CD14-positive monocyte (primary cell): Measurements from ENCODE around the gene PRDM8. TPM values are rescaled to one million over a fixed set of nuclear protein-coding genes. Genes with fewer than 3 reads are reported as not detected.

Experiments used
- DNase-seq, 3 donors: peaks; one replicate each; pipeline ENCODE4 v3.0.0-alpha.2; 2011 to 2022
- H2AFZ ChIP-seq: 2 replicates; pipeline ENCODE4 v1.6.0; 2012; ENCODE audit warnings: mild to moderate bottlenecking, low read depth, low read length, inconsistent platforms; ENCODE audit not compliant: insufficient read depth, poor library complexity, severe bottlenecking
- H3K27ac ChIP-seq, 2 donors: 1 replicate in 1 of 2; 2 replicates in 1 of 2; pipeline ENCODE4 v1.5.1; 2012 to 2013; ENCODE audit warnings: low read length in 2 of 2, control low read depth in 1 of 2, inconsistent platforms in 1 of 2, low read depth in 1 of 2, mild to moderate bottlenecking in 1 of 2
- H3K27me3 ChIP-seq, 2 donors: one replicate each; pipeline versions ENCODE4 v1.6.0 to v1.6.1; 2011 to 2013; ENCODE audit warnings: low read length in 2 of 2; ENCODE audit not compliant: control insufficient read depth in 2 of 2, insufficient read depth in 2 of 2
- H3K36me3 ChIP-seq, 2 donors: replicated peaks in 1 of 2; 1 replicate in 1 of 2; 2 replicates in 1 of 2; pipeline versions ENCODE4 v1.5.1 to v1.6.1; 2012 to 2013; ENCODE audit warnings: low read length in 2 of 2, control low read depth in 1 of 2, inconsistent platforms in 1 of 2, mild to moderate bottlenecking in 1 of 2; ENCODE audit not compliant: insufficient read depth in 2 of 2, control insufficient read depth in 1 of 2
- H3K4me1 ChIP-seq, 2 donors: 1 replicate in 1 of 2; 2 replicates in 1 of 2; pipeline versions ENCODE4 v1.5.1 to v1.6.1; 2012 to 2013; ENCODE audit warnings: low read length in 2 of 2, control low read depth in 1 of 2, inconsistent platforms in 1 of 2, mild to moderate bottlenecking in 1 of 2, moderate library complexity in 1 of 2; ENCODE audit not compliant: insufficient read depth in 2 of 2, control insufficient read depth in 1 of 2
- H3K4me2 ChIP-seq: replicated peaks from 2 replicates; pipeline ENCODE3; 2012; ENCODE audit warnings: low read length, moderate library complexity, mild to moderate bottlenecking; ENCODE audit not compliant: poor library complexity, severe bottlenecking; ENCODE audit errors: extremely low read depth
- H3K4me3 ChIP-seq, 3 experiments: fragments of 200-600 bp in 1 of 3; sonication (generic) in 1 of 3; replicated peaks in 1 of 3; 1 replicate in 2 of 3; 2 replicates in 1 of 3; pipeline ENCODE4 v1.5.1; 2011 to 2013; ENCODE audit warnings: low read length in 3 of 3, mild to moderate bottlenecking in 3 of 3, control low read depth in 2 of 3, low read depth in 2 of 3, inconsistent platforms in 1 of 3, moderate library complexity in 1 of 3
- H3K79me2 ChIP-seq: 2 replicates; pipeline ENCODE4 v1.6.0; 2012; ENCODE audit warnings: mild to moderate bottlenecking, control low read depth, inconsistent platforms, low read length, moderate library complexity; ENCODE audit not compliant: insufficient read depth
- H3K9ac ChIP-seq: 2 replicates; pipeline ENCODE4 v1.6.0; 2017; ENCODE audit warnings: low read length, mild to moderate bottlenecking; ENCODE audit not compliant: insufficient read depth, poor library complexity, severe bottlenecking
- H3K9me3 ChIP-seq, 2 donors: replicated peaks in 1 of 2; 1 replicate in 1 of 2; 2 replicates in 1 of 2; pipeline versions ENCODE4 v1.5.1 to v1.6.1; 2012 to 2013; ENCODE audit warnings: low read length in 2 of 2, control low read depth in 1 of 2; ENCODE audit not compliant: control insufficient read depth in 1 of 2, insufficient read depth in 1 of 2
- H4K20me1 ChIP-seq: 2 replicates; pipeline ENCODE4 v1.6.0; 2012; ENCODE audit warnings: mild to moderate bottlenecking, low read length, control low read depth, moderate library complexity; ENCODE audit not compliant: insufficient read depth
- H3K27ac Mint-ChIP-seq, 7 donors: one replicate each; pipeline ENCODE4 v1.8.0; 2020; ENCODE audit warnings: mild to moderate bottlenecking in 7 of 7, mixed read lengths in 7 of 7, moderate library complexity in 6 of 7, inconsistent platforms in 2 of 7
- H3K27me3 Mint-ChIP-seq, 3 donors: one replicate each; pipeline ENCODE4 v1.8.0; 2021 to 2022; ENCODE audit warnings: low read depth in 3 of 3, mild to moderate bottlenecking in 3 of 3, mixed read lengths in 3 of 3, moderate library complexity in 3 of 3, inconsistent platforms in 1 of 3
- H3K36me3 Mint-ChIP-seq, 2 donors: one replicate each; pipeline ENCODE4 v1.8.0; 2020; ENCODE audit warnings: mixed read lengths in 2 of 2, inconsistent platforms in 1 of 2, mild to moderate bottlenecking in 1 of 2
- H3K4me1 Mint-ChIP-seq: one replicate; pipeline ENCODE4 v1.8.0; 2020; ENCODE audit warnings: mild to moderate bottlenecking, mixed read lengths
- H3K4me3 Mint-ChIP-seq, 2 donors: one replicate each; pipeline ENCODE4 v1.8.0; 2020; ENCODE audit warnings: mild to moderate bottlenecking in 2 of 2, mixed read lengths in 2 of 2, moderate library complexity in 1 of 2
- H3K9me3 Mint-ChIP-seq, 7 donors: one replicate each; pipeline ENCODE4 v1.8.0; 2020 to 2022; ENCODE audit warnings: mixed read lengths in 7 of 7, mild to moderate bottlenecking in 6 of 7, moderate library complexity in 6 of 7, inconsistent platforms in 2 of 7
- WGBS: methylation state at CpG from one replicate; pipeline ENCODE4 v1.1.5; 2013; ENCODE audit warnings: missing lambda C conversion rate; ENCODE audit not compliant: insufficient coverage; 5-methylcytosine and 5-hydroxymethylcytosine counted together
- intact Hi-C, 2 donors: fragments of 100-400 bp; cut with micrococcal nuclease; formaldehyde crosslinking; loops; one replicate each; pipeline versions ENCODE4 v1.15.0 to v1.15.1; 2023
- polyA plus RNA-seq, 3 donors: library from polyadenylated mRNA; depleted of rRNA in 1 of 3; unstranded in 2 of 3; stranded (reverse) in 1 of 3; fragments of 300-500 nt in 2 of 3; fragments of >200 nt in 1 of 3; fragmentation: Illumina TruSeq in 2 of 3; gene quantifications; 1 replicate in 2 of 3; 2 replicates in 1 of 3; pipeline ENCODE4 v1.2.3, GENCODE V29; 2012 to 2021
- TF ChIP-seq, protein P1 (sequence below): fragments of 200-600 bp; IDR thresholded peaks from one replicate; pipeline ENCODE4 v1.8.0; 2022; ENCODE audit warnings: antibody characterized with exemption, mild to moderate bottlenecking

Gene PRDM8
- polyA plus RNA-seq, 3 donors, result 0.22 to 0.77 (median 0.23) TPM

GRCh38 chr4:80228460-80228859 lies 31.2 kb downstream of the PRDM8 start:
- Mint-ChIP-seq H3K27ac (no peak overlapping the region), H3K27me3 (no peaks in the 10 kb centered on the region), H3K36me3 (no peaks in the 10 kb centered on the region), H3K4me1 (peaks cover 2% of the 10 kb centered on the region), H3K9me3 (no peaks in the 10 kb centered on the region), H3K4me3 (no peak overlapping the region)
- intact Hi-C loops, result no loop called here
- no peak overlapping the region for H3K27ac ChIP-seq
- no peaks in the 10 kb centered on the region for H3K4me1 ChIP-seq
- no peak overlapping the region for H2AFZ ChIP-seq
- H3K9me3 ChIP-seq, result no peaks in the 10 kb centered on the region
- no peak overlapping the region for H3K4me3 ChIP-seq
- DNase-seq, result no peak
- no peak overlapping the region for H3K9ac ChIP-seq
- H3K27me3 ChIP-seq, result no peaks in the 10 kb centered on the region
- no peaks in the 10 kb centered on the region for H3K79me2 ChIP-seq
- TF ChIP-seq, protein P1, sequence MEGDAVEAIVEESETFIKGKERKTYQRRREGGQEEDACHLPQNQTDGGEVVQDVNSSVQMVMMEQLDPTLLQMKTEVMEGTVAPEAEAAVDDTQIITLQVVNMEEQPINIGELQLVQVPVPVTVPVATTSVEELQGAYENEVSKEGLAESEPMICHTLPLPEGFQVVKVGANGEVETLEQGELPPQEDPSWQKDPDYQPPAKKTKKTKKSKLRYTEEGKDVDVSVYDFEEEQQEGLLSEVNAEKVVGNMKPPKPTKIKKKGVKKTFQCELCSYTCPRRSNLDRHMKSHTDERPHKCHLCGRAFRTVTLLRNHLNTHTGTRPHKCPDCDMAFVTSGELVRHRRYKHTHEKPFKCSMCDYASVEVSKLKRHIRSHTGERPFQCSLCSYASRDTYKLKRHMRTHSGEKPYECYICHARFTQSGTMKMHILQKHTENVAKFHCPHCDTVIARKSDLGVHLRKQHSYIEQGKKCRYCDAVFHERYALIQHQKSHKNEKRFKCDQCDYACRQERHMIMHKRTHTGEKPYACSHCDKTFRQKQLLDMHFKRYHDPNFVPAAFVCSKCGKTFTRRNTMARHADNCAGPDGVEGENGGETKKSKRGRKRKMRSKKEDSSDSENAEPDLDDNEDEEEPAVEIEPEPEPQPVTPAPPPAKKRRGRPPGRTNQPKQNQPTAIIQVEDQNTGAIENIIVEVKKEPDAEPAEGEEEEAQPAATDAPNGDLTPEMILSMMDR, result no peak
- H3K36me3 ChIP-seq, result no peaks in the 10 kb centered on the region
- no peaks in the 10 kb centered on the region for H4K20me1 ChIP-seq
- H3K4me2 ChIP-seq, result no peak overlapping the region

- Mint-ChIP-seq H3K9me3 (no peaks in the 10 kb centered on the region), H3K27me3 (no peaks in the 10 kb centered on the region), H3K36me3 (no peaks in the 10 kb centered on the region), H3K4me3 (no peak overlapping the region), H3K27ac (no peak overlapping the region), H3K4me1 (peaks cover 3% of the 10 kb centered on the region)
- Histone ChIP-seq H3K4me1 (no peaks in the 10 kb centered on the region), H3K79me2 (no peaks in the 10 kb centered on the region), H3K36me3 (no peaks in the 10 kb centered on the region), H3K27me3 (no peaks in the 10 kb centered on the region), H2AFZ (no peak overlapping the region), H3K4me2 (no peak overlapping the region), H4K20me1 (no peaks in the 10 kb centered on the region), H3K27ac (no peak overlapping the region), H3K4me3 (no peak overlapping the region), H3K9me3 (no peaks in the 10 kb centered on the region), H3K9ac (no peak overlapping the region)
- WGBS, result 76% methylated on average over 2 of the region's 2 CpGs
- intact Hi-C loops, result no loop called here
- TF ChIP-seq, protein P1, result no peak
- DNase-seq, result no peak
Observed at GRCh38 chr4:80229128-80229527, 31.8 kb downstream of the PRDM8 start.
